Neural progenitor cell (in vitro differentiated cells): ENCODE measurements around the gene BCL2L11.

Experiments used
- CTCF ChIP-seq: fragments of 200-600 bp; sonication (generic); IDR thresholded peaks from 2 replicates; pipeline ENCODE4 v1.5.1; 2017; ENCODE audit warnings: antibody characterized with exemption, mild to moderate bottlenecking
- EZH2 ChIP-seq: fragments of 200-600 bp; sonication (generic); IDR thresholded peaks from 2 replicates; pipeline ENCODE4 v1.6.1; 2017; ENCODE audit warnings: antibody characterized with exemption, mild to moderate bottlenecking, moderate library complexity

- TF ChIP-seq EZH2 (no peak), CTCF (no peak)
Observed at GRCh38 chr2:111159641-111160040, 38.9 kb downstream of the BCL2L11 start.
